GM21423 (cell line): Measurements from ENCODE around the gene SYT6.
A peak's percentile ranks its signal among the peaks of the same experiment; 100 is the strongest.

Experiments used
- ATAC-seq: cut with Tn5 transposase; IDR thresholded peaks from one replicate; pipeline ENCODE4 v1.9.1; 2021; ENCODE audit warnings: mild to moderate bottlenecking, moderate library complexity; ENCODE audit not compliant: unreplicated experiment

SYT6 gene

DNA sequence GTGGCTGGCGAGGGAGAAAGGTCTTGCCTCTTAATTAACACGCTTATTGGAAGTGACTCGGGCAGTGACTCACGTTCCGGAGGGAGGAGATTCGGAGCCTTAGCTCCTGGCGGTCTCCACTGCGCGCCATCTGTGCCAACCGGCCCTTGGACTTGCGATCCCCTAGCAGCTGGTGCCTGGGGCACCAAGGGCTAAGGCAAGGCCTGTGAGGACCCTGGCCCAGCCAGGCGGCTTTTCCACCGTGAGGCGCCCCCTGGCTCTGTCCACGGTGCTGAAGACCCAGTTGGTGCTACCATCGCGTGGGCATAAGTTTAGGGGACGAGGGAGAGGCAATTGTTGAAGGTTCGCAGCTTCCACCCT is 1.3 kb upstream of the SYT6 start:
- no peak for ATAC-seq

- no peak for ATAC-seq
Measured at GRCh38 chr1:114154146-114154962, 685 bp upstream of the SYT6 start.

DNA sequence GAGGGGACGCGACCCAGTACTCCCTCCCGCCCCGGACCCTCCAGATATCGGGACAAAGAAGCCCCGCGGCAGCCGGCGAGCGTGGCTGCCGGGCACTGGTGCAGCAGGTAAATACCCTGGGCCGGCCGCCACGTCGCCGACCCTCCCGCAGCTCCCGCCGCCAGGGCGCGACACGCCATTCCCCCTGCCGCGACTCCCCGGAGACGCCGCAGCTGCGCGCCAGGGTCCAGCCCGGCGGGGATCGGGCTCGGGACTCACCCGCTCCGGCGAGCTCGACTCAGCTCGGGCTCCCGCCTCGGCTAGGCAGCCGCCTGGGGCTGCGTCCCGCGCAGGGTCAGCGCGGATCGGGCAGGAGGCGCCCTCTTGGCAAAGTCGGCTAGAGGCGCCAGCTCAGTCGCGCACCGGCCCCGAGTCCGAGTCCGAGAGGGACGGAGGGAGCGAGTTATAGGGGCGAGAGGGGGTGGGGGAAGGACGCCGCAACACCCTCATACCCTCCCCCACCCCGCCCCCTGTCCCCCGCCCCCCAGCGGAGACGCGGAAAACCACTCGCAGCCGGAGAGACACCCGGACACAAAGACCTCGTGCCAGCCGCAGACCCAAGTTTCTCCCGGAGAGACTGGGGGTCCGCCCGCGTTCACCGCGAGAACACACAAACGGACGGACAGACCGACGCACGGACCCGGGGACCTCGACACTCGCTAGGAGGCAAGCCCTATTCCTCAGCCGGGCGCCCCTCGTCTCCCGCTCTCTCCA is 985 bp downstream of the SYT6 start:
- ATAC-seq: no peak

DNA sequence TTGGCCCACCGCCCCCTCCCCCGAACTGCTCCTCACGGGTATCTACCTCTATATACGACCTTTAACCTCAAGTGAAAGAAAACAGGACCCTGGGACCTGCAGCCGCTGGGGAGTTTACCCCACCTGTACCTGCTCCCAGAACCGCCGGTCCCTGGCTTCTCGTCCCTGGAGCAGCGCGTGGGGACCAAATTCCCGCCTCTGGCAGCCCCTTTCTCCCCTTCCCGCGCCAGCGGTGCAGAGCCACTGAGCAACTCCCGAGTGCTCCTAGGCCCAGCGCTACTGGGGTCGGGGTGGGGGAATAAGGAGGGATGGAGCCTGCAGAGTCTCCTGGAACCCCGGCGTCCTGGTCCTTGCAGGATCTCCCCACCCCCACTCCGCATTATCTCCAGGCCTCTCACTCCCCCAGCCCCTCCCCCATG is 1.6 kb downstream of the SYT6 start:
- no peak for ATAC-seq

- ATAC-seq: no peak
Measured at GRCh38 chr1:114150016-114150415, 3.7 kb downstream of the SYT6 start.

GRCh38 chr1:114149211-114149610 is 4.5 kb downstream of the SYT6 start:
- no peak for ATAC-seq

DNA sequence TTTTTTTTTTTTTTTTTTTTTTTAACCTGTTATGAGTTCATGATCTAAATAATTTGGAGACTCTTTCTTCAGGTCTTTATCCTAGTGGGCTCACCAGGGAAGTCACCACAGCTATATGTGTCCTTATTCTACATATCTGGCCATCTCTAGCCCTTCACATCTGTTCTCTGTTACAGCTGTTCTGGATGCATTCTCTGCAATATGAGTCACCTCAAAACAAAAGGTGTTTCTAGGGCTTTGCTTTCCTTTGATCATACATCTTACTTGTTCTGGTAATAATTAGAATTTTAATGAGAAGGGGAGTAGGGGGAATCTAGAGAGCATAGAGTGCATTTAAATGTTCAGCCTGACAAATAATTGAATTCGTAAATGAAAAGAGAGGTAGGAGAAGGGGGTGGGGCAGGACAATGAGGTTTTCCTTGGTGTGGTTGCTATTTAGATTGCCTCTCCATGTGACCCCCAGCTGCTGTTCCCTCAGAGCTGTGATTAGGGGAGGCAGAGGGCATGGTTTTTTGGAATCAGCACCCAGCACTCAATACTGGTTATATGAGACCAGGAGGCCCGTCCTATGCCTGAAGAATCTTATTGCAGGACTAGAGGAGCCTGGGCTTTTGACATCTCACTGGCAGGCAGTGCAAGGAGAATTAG is 8.0 kb downstream of the SYT6 start:
- ATAC-seq: no peak

GRCh38 chr1:114144016-114144415 is 9.7 kb downstream of the SYT6 start:
- ATAC-seq: no peak

- ATAC-seq: no peak
Measured at GRCh38 chr1:114139540-114139939, 14.1 kb downstream of the SYT6 start.

DNA sequence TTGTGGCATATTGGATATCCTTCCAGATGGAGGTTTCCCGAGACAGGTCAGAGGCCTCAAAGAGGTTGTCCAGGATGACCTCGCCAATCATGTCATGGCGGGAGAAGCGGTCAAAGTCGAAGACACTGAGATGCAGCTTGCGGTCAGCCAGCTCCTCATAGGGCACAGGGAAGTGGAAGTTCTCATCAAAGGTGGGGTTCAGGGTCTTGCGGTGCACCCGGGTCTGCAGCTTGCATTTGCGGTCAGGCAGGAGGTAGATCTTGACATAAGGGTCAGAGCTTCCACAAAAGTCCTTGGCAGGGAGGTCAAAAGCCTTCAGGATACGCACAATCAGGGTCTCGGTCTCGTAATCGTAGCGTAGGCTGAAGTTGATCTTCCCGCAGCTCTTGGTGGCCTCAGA is 16.2 kb downstream of the SYT6 start:
- ATAC-seq: no peak

DNA sequence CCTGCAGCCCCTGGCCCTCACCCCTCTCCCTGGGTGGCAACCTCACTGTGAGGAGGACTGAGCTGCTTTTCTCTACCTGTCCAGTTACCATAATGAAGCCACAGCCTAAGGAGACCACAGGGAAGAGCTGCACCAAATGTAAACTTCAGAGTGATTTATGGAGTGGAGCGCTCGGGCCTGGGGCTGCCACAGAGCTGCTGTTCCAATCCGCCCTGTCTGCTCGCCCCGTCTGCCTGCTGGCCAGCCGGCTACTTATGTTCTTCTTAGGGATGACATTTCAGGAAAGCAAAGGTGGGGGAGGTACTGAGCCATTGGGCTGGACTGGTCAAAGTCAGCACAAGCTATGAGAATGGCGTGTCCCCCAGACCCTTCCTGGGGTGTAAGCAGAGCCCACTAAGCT is 17.9 kb downstream of the SYT6 start:
- ATAC-seq: no peak

GRCh38 chr1:114134518-114134917 is 19.2 kb downstream of the SYT6 start:
- no peak for ATAC-seq

DNA sequence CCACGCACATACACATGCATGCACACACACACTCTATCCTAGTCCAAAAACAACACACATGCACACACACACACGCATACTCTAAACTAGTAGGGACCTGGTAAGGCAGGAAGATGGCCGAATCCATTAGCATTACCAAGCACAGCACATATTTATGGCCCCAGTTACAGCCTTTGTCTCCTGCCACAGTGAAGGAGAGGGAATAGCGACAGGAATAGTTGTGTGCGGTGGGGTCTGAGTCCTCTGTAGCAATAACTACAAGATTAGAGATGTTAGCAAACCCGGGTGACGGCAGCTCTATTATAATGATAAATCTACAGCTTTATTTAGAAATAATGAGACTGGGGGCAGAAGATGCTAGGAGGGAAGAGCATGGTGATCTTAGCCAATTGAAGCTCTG is 20.5 kb downstream of the SYT6 start:
- ATAC-seq: no peak

DNA sequence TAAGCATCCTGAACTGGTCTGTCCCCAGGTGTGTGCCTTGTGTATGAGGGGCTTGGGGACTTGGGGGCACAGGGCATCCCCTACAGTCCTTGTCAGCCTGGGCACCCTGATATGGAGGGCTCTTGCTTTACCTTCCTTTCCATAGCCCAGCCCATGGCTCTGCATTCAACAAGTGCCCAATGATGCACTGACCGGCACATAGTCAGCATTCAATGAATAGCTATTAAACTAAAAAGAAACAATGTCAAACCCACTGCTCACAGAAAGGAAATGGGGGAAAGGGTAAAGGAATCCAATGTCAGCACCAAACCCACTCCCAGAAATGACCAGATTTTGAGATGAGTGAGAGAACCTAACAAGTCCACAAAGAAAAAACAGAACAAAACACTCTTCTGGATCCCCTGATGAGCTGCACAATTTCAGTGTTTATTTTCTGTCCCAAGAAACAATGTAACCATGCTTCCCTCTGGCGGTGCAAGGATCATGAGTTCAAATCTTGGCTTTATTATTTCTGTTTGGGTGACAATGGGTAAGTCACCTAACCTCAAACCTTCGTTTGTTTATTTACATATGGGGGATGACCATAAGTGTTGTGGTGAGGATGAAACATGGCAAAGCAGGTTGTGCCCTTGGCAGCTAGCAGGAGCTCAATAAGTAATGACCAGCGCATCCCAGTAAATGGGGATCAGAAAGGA is 22.0 kb downstream of the SYT6 start:
- ATAC-seq: no peak

GRCh38 chr1:114130846-114131525 is 22.7 kb downstream of the SYT6 start:
- ATAC-seq: no peak

DNA sequence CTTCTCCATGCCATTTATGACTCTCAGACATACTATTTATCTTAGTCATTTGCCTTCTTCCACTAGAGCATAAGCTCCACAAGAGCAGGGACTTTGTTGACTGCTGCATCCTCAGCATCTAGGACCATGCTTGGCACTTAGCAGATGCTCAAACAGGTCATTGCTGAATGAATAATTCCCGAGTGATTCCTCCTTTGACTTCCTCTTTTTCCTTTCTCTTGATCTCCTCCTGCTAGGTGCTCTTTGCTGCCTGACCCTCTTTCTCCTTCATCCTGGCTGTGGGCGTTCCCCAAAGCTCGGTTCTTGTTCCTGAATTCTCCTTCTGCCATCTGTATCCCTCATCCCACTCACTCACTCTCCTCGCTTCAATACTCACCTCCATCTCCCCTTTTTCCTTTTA is 23.5 kb downstream of the SYT6 start:
- no peak for ATAC-seq

GRCh38 chr1:114128293-114128692 is 25.4 kb downstream of the SYT6 start:
- no peak for ATAC-seq

DNA sequence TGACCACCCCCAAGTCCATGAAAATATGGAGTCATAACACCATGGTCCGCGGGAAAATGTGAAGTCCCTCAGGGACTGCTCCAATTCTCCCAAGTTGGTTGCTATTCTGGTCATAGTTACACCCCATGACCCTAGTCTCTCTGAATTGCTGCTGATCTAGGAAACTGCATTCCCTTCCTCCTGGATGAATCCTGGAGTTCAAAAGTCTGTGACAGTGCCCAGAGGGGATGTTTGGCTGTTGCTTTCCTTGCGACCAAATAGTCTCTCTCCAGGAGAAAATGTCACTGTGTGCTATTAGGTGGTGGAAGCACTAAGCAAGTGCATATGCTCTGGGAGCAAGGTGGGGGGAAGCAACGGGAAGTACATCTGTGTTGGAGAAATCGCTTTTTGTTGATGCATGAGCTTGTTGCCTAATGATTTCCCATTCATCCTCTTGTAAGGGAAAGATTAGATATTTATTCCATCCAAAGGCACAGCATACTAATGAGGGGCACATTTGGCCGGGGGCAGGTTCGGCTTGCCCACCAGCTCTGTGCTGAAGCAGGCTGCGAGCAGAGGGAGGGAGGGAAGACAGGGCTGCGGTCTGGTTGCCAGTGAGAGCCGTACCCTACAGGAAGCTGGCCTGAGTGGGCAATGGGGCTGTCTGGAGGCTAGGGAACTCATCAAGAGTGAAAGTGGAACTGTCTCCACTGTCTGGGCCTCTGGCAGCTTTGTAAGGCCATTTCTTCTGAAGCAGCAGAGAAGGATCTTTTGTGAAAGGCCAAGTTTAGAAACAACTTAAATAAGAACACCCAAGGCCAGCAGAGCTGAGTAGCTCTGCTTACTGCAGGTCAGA is 27.2 kb downstream of the SYT6 start:
- peak; percentile 93 for ATAC-seq

DNA sequence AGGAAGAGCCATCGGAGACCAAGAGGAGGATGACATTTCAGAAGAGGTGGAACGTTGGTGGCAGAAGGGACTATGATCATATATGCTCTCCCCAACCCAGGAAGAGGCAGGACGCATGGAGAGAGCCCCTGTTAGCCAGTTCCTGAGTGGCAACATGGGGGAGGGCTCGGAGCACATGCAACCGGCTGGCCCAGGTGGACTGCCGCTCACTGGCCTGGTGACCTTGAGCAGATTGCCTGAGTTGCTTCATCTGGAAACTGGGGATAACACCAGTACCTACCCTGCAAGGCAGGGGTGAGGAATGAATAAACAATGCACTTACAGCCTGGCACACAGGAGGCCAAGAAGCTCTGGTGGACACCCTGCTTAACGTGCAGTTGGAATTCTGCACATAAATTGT is 29.0 kb downstream of the SYT6 start:
- ATAC-seq: no peak
